NB4 (cell line): ENCODE data around the gene AMBRA1.

Experiments used
- CTCF ChIP-seq: IDR thresholded peaks from one replicate; pipeline ENCODE4 v1.5.1; 2012; ENCODE audit warnings: low read depth, low read length
- MYC ChIP-seq: IDR thresholded peaks from 2 replicates; pipeline ENCODE4 v1.6.1; 2011; ENCODE audit warnings: low read depth, low read length
- POLR2A ChIP-seq: IDR thresholded peaks from 2 replicates; pipeline ENCODE4 v1.6.1; 2011; ENCODE audit warnings: mild to moderate bottlenecking; ENCODE audit not compliant: insufficient read length; ENCODE audit errors: extremely low read depth

GRCh38 chr11:46457021-46457420, 136.8 kb downstream of the AMBRA1 start:
- TF ChIP-seq CTCF (no peak), POLR2A (no peak), MYC (no peak)
